Thoracic aorta (tissue), 2 donors: ENCODE measurements around the gene MCC. TPM values are rescaled to one million over a fixed set of nuclear protein-coding genes. Genes with fewer than 3 reads are reported as not detected.

Source experiments
- ATAC-seq: fragments of 150-250 bp; one replicate; pipeline ENCODE4 v1.8.0; 2017; ENCODE audit warnings: low read depth; ENCODE audit not compliant: insufficient number of reproducible peaks, low FRiP score
- DNase-seq: peaks from one replicate; pipeline ENCODE4 v3.0.0-alpha.2; 2020; ENCODE audit warnings: low spot score
- H3K27ac ChIP-seq, 2 donors: fragments of 200-600 bp; sonication (generic); 1 replicate in 1 of 2; 2 replicates in 1 of 2; pipeline ENCODE4 v1.5.1; 2016; ENCODE audit warnings: mild to moderate bottlenecking in 2 of 2, moderate library complexity in 2 of 2
- H3K27me3 ChIP-seq: fragments of 200-600 bp; sonication (generic); replicated peaks from 2 replicates; pipeline ENCODE4 v1.6.0; 2016; ENCODE audit warnings: mild to moderate bottlenecking; ENCODE audit not compliant: insufficient read depth
- H3K36me3 ChIP-seq: fragments of 200-600 bp; sonication (generic); one replicate; pipeline ENCODE4 v1.5.1; 2016
- H3K4me1 ChIP-seq, 2 donors: fragments of 200-600 bp; sonication (generic); 1 replicate in 1 of 2; 2 replicates in 1 of 2; pipeline versions ENCODE4 v1.5.1 to v1.6.0; 2016; ENCODE audit warnings: low read depth in 2 of 2, mild to moderate bottlenecking in 1 of 2; ENCODE audit not compliant: control insufficient read depth in 1 of 2
- H3K4me3 ChIP-seq: fragments of 200-600 bp; sonication (generic); 2 replicates; pipeline ENCODE4 v1.5.1; 2016; ENCODE audit warnings: mild to moderate bottlenecking
- H3K9me3 ChIP-seq: fragments of 200-600 bp; sonication (generic); 2 replicates; pipeline ENCODE4 v1.5.1; 2016
- CTCF ChIP-seq: fragments of 200-600 bp; sonication (generic); IDR thresholded peaks from one replicate; pipeline ENCODE4 v1.5.1; 2019; ENCODE audit warnings: antibody characterized with exemption
- total RNA-seq, 2 donors: library from RNA; depleted of rRNA; stranded (reverse); fragments of >200 nt; gene quantifications; one replicate each; pipeline versions ENCODE4 v1.1.0 to v1.2.3, GENCODE V29; 2016

MCC gene
- total RNA-seq, 2 donors from 2014 or later: 14.6 to 27.2 TPM

GRCh38 chr5:113100981-113101380 is 387.3 kb downstream of the MCC start:
- Histone ChIP-seq H3K36me3 (no peaks in the 10 kb centered on the region), H3K4me3 (no peak overlapping the region), H3K27ac (no peak overlapping the region), H3K9me3 (no peaks in the 10 kb centered on the region), H3K4me1 (no peaks in the 10 kb centered on the region), H3K27me3 (no peaks in the 10 kb centered on the region)
- no peak for DNase-seq
- ATAC-seq: no peak
- TF ChIP-seq CTCF: no peak

GRCh38 chr5:113099822-113100221 is 388.4 kb downstream of the MCC start:
- ATAC-seq (no peak), DNase-seq (no peak)
- Histone ChIP-seq H3K9me3 (no peaks in the 10 kb centered on the region), H3K4me3 (no peak overlapping the region), H3K27me3 (no peaks in the 10 kb centered on the region), H3K27ac (no peak overlapping the region), H3K36me3 (no peaks in the 10 kb centered on the region), H3K4me1 (no peaks in the 10 kb centered on the region)
- no peak for TF ChIP-seq CTCF

DNA sequence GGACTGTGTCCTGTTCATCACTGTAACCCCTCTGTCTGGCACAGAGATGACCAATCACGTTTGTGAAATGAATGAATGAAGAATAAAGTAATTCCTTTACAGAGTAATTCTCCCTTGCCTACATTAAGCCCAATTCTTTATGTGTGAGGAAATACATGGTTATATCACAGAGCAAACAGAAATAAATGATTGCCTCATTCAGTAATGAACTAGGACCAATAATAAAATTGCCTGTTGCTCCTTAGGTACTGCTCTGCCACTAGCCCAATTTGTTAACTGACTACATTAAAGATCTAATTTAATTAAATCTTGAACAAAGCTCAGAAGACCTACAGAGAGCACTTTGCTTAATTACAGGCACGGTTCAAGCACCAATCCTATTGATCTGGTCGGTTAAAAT is 389.9 kb downstream of the MCC start:
- H3K27ac ChIP-seq: no peak overlapping the region
- no peaks in the 10 kb centered on the region for H3K9me3 ChIP-seq
- H3K4me3 ChIP-seq: no peak overlapping the region
- H3K36me3 ChIP-seq: no peaks in the 10 kb centered on the region
- H3K27me3 ChIP-seq: no peaks in the 10 kb centered on the region
- ATAC-seq: no peak
- TF ChIP-seq CTCF: no peak
- DNase-seq: no peak
- no peaks in the 10 kb centered on the region for H3K4me1 ChIP-seq

GRCh38 chr5:113095831-113096230 is 392.4 kb downstream of the MCC start:
- ATAC-seq: no peak
- H3K9me3 ChIP-seq: no peaks in the 10 kb centered on the region

GRCh38 chr5:113093558-113093957 is 394.7 kb downstream of the MCC start:
- DNase-seq (no peak), ATAC-seq (no peak)
- Histone ChIP-seq H3K27ac (no peak overlapping the region), H3K4me3 (no peak overlapping the region), H3K4me1 (peaks cover 5 to 26% of the 10 kb centered on the region in 2 donors), H3K27me3 (no peaks in the 10 kb centered on the region), H3K36me3 (no peaks in the 10 kb centered on the region), H3K9me3 (no peaks in the 10 kb centered on the region)
- no peak for TF ChIP-seq CTCF

More at GRCh38 chr5:113095831-113096230, 392.4 kb downstream of the MCC start:
- peaks cover 0 to 5% of the 10 kb centered on the region in 2 donors for H3K4me1 ChIP-seq
- H3K27ac ChIP-seq: no peak overlapping the region
- no peaks in the 10 kb centered on the region for H3K36me3 ChIP-seq
- TF ChIP-seq CTCF: no peak
- DNase-seq: no peak
- H3K27me3 ChIP-seq: no peaks in the 10 kb centered on the region
- H3K4me3 ChIP-seq: no peak overlapping the region
